Stomach (tissue), 9 donors: ENCODE measurements around the gene GATAD1. TPM values are rescaled to one million over a fixed set of nuclear protein-coding genes. Genes with fewer than 3 reads are reported as not detected.

ENCODE experiments used
- DNase-seq, 2 donors: peaks; one replicate each; pipeline versions ENCODE4 v3.0.0 to v3.0.0-alpha.2; 2013 to 2019
- H3K27ac ChIP-seq, 5 donors: fragments of 200-600 bp in 4 of 5; sonication (generic) in 4 of 5; one replicate each; pipeline ENCODE4 v1.5.1; 2013 to 2019; ENCODE audit warnings: mild to moderate bottlenecking in 1 of 5, moderate library complexity in 1 of 5
- H3K27me3 ChIP-seq, 3 donors: fragments of 200-600 bp; sonication (generic); one replicate each; pipeline ENCODE4 v1.5.1; 2017 to 2019; ENCODE audit warnings: mixed run types in 1 of 3
- H3K36me3 ChIP-seq, 4 donors: fragments of 200-600 bp; sonication (generic); 1 replicate in 3 of 4; 2 replicates in 1 of 4; pipeline ENCODE4 v1.5.1; 2016 to 2019
- H3K4me1 ChIP-seq, 4 donors: fragments of 200-600 bp; sonication (generic); one replicate each; pipeline ENCODE4 v1.5.1; 2016 to 2019
- H3K4me3 ChIP-seq, 4 donors: fragments of 200-600 bp; sonication (generic) in 3 of 4; one replicate each; pipeline ENCODE4 v1.5.1; 2016 to 2019; ENCODE audit warnings: mild to moderate bottlenecking in 1 of 4
- H3K9me3 ChIP-seq, 4 donors: fragments of 200-600 bp; sonication (generic); one replicate each; pipeline ENCODE4 v1.5.1; 2016 to 2019
- CTCF ChIP-seq, 7 experiments: fragments of 450-650 bp in 4 of 7; fragments of 200-600 bp in 3 of 7; sonication (generic) in 3 of 7; IDR thresholded peaks; one replicate each; pipeline ENCODE4 v1.5.1; 2016 to 2019; ENCODE audit warnings: antibody characterized with exemption in 7 of 7, control low read depth in 2 of 7, mild to moderate bottlenecking in 1 of 7
- EP300 ChIP-seq: sonication (generic); formaldehyde crosslinking; IDR thresholded peaks from one replicate; pipeline ENCODE4 v1.6.1; 2017; ENCODE audit warnings: antibody characterized with exemption
- POLR2A ChIP-seq, 4 donors: fragments of 450-650 bp; IDR thresholded peaks; one replicate each; pipeline ENCODE4 v1.6.1; 2016; ENCODE audit warnings: antibody characterized with exemption in 4 of 4, control low read depth in 2 of 4, mild to moderate bottlenecking in 1 of 4, moderate library complexity in 1 of 4
- POLR2AphosphoS5 ChIP-seq, 3 donors: sonication (generic); formaldehyde crosslinking; IDR thresholded peaks; one replicate each; pipeline ENCODE4 v1.6.1; 2016; ENCODE audit warnings: antibody characterized with exemption in 3 of 3
- WGBS, 5 donors: extraction: QIAGEN DNeasy Blood & Tissue Kit in 3 of 5; methylation state at CpG; one replicate each; pipeline versions ENCODE4 v1.1.5 to v1.1.7; 2013 to 2018; 5-methylcytosine and 5-hydroxymethylcytosine counted together
- intact Hi-C: fragments of 100-400 bp; cut with DNase I; formaldehyde crosslinking; loops from one replicate; pipeline ENCODE4 v1.15.1; 2023; ENCODE audit warnings: low total_unique reads
- polyA plus RNA-seq, 3 donors: library from polyadenylated mRNA; stranded (reverse); fragments of 200-250 nt; gene quantifications; one replicate each; pipeline ENCODE4 v1.2.3, GENCODE V29; 2013
- total RNA-seq, 5 donors: library from RNA; depleted of rRNA; stranded (reverse); fragments of >200 nt; gene quantifications; one replicate each; pipeline versions ENCODE4 v1.1.0 to v1.2.3, GENCODE V29; 2014 to 2016
- donor health status: healthy with polysubstance abuse.
- donor health status: Bipolar disorder and iron deficiency.
- donor health status: healthy.

Gene GATAD1
- total and polyA plus RNA-seq, 8 donors: 11.5 to 156 (median 44.5) TPM

- intact Hi-C loops: no loop called here
- H3K36me3 ChIP-seq: no peaks in the 10 kb centered on the region
- H3K9me3 ChIP-seq: no peaks in the 10 kb centered on the region
- no peak overlapping the region for H3K4me3 ChIP-seq
- WGBS, 5 donors: 80 to 90% (median 86%) methylated on average over 11 of the region's 11 CpGs
- DNase-seq: no peak
- no peaks in the 10 kb centered on the region for H3K4me1 ChIP-seq
- no peaks in the 10 kb centered on the region for H3K27me3 ChIP-seq
- no peak overlapping the region for H3K27ac ChIP-seq
- TF ChIP-seq POLR2AphosphoS5 (IDR thresholded peaks at IDR 0.05) (no peak), POLR2A (IDR thresholded peaks at IDR 0.05) (no peak), CTCF (IDR thresholded peaks at IDR 0.05) (no peak), EP300 (no peak)
Measured at GRCh38 chr7:92412745-92413144, 34.5 kb upstream of the GATAD1 start.

- 55 to 73% (median 65%) methylated on average over 5 of the region's 5 CpGs for WGBS, 5 donors
- Histone ChIP-seq H3K4me3 (no peak overlapping the region), H3K36me3 (no peaks in the 10 kb centered on the region), H3K27me3 (no peaks in the 10 kb centered on the region), H3K9me3 (no peaks in the 10 kb centered on the region), H3K27ac (no peak overlapping the region), H3K4me1 (no peaks in the 10 kb centered on the region)
- no peak for DNase-seq
- intact Hi-C loops: no loop called here
- TF ChIP-seq CTCF (IDR thresholded peaks at IDR 0.05) (no peak), POLR2AphosphoS5 (IDR thresholded peaks at IDR 0.05) (no peak), EP300 (no peak), POLR2A (IDR thresholded peaks at IDR 0.05) (no peak)
Measured at GRCh38 chr7:92413550-92413949, 33.7 kb upstream of the GATAD1 start.

- WGBS, 5 donors: 68 to 87% (median 81%) methylated on average over 5 of the region's 5 CpGs
- Histone ChIP-seq H3K27me3 (no peaks in the 10 kb centered on the region), H3K36me3 (no peaks in the 10 kb centered on the region), H3K4me1 (no peaks in the 10 kb centered on the region), H3K4me3 (no peak overlapping the region), H3K27ac (no peak overlapping the region), H3K9me3 (no peaks in the 10 kb centered on the region)
- DNase-seq: no peak
- TF ChIP-seq POLR2A (IDR thresholded peaks at IDR 0.05) (no peak), EP300 (no peak)
- intact Hi-C loops: no loop called here
Measured at GRCh38 chr7:92415225-92415624, 32.1 kb upstream of the GATAD1 start.

GRCh38 chr7:92417913-92418312, 29.4 kb upstream of the GATAD1 start:
- no peak for DNase-seq
- Histone ChIP-seq H3K9me3 (no peaks in the 10 kb centered on the region), H3K36me3 (no peaks in the 10 kb centered on the region), H3K27ac (no peak overlapping the region), H3K4me3 (no peak overlapping the region), H3K4me1 (no peaks in the 10 kb centered on the region), H3K27me3 (no peaks in the 10 kb centered on the region)
- intact Hi-C loops: no loop called here
- 75 to 86% (median 83%) methylated on average over 5 of the region's 5 CpGs for WGBS, 5 donors
- TF ChIP-seq POLR2A (IDR thresholded peaks at IDR 0.05): no peak
- no peak for TF ChIP-seq EP300
- TF ChIP-seq POLR2AphosphoS5 (IDR thresholded peaks at IDR 0.05): no peak
- TF ChIP-seq CTCF (IDR thresholded peaks at IDR 0.05): no peak

GRCh38 chr7:92421676-92422435, 25.4 kb upstream of the GATAD1 start:
- 33 to 56% (median 41%) methylated on average over 5 of the region's 5 CpGs for WGBS, 5 donors

More at GRCh38 chr7:92421676-92422435, 25.4 kb upstream of the GATAD1 start:
- H3K9me3 ChIP-seq: no peaks in the 10 kb centered on the region
- H3K4me3 ChIP-seq: no peak overlapping the region
- TF ChIP-seq EP300 (no peak), CTCF (IDR thresholded peaks at IDR 0.05) (no peak), POLR2A (IDR thresholded peaks at IDR 0.05) (no peak)
- H3K36me3 ChIP-seq: no peaks in the 10 kb centered on the region
- no peak overlapping the region for H3K27ac ChIP-seq
- peaks cover 0 to 14% (median 8%) of the 10 kb centered on the region in 3 donors for H3K27me3 ChIP-seq
- H3K4me1 ChIP-seq: peaks cover 0 to 18% (median 6%) of the 10 kb centered on the region in 4 donors
- DNase-seq: peak in 1 of 2 donors; percentile 32
- intact Hi-C loops: no loop called here
